SK-N-SH treated with all-trans-retinoic acid at 6 μM for 48 hours (cell line): ENCODE data around the gene EEFSEC.
A peak's percentile ranks its signal among the peaks of the same experiment; 100 is the strongest.

Experiments used
- ATAC-seq: fragments of 200-7000 bp; cut with Tn5 transposase; 3 replicates; pipeline ENCODE4 v1.9.1; 2020; ENCODE audit warnings: mild to moderate bottlenecking, moderate library complexity
- ARNTL ChIP-seq: fragments of 450-650 bp; formaldehyde crosslinking; IDR thresholded peaks from 2 replicates; pipeline ENCODE4 v1.5.0; 2020; ENCODE audit warnings: low read depth, mild to moderate bottlenecking, moderate library complexity, borderline replicate concordance
- BACH2 ChIP-seq: fragments of 250-450 bp; sonication (Bioruptor Pico); IDR thresholded peaks from 2 replicates; pipeline ENCODE4 v1.9.0; 2021; ENCODE audit warnings: mild to moderate bottlenecking, borderline replicate concordance
- CSDC2 ChIP-seq: fragments of 250-450 bp; sonication (Bioruptor Pico); IDR thresholded peaks from 2 replicates; pipeline ENCODE4 v1.5.0; 2020; ENCODE audit warnings: mild to moderate bottlenecking, moderate library complexity
- ESRRG ChIP-seq: fragments of 250-450 bp; sonication (Bioruptor Pico); IDR thresholded peaks from 2 replicates; pipeline ENCODE4 v1.6.1; 2021; ENCODE audit warnings: mild to moderate bottlenecking
- GLIS3 ChIP-seq: fragments of 250-450 bp; sonication (Bioruptor Pico); IDR thresholded peaks from 2 replicates; pipeline ENCODE4 v1.5.0; 2020; ENCODE audit warnings: mild to moderate bottlenecking, moderate library complexity
- ISL1 ChIP-seq: fragments of 250-450 bp; sonication (Bioruptor Pico); IDR thresholded peaks from 2 replicates; pipeline ENCODE4 v2.1.2; 2022; ENCODE audit warnings: mild to moderate bottlenecking, moderate library complexity
- OSR1 ChIP-seq: fragments of 250-450 bp; sonication (Bioruptor Pico); IDR thresholded peaks from 2 replicates; pipeline ENCODE4 v1.8.0; 2022; ENCODE audit warnings: moderate library complexity, mild to moderate bottlenecking, inconsistent platforms
- RARB ChIP-seq: fragments of 250-450 bp; sonication (Bioruptor Pico); IDR thresholded peaks from 2 replicates; pipeline ENCODE4 v1.8.0; 2021; ENCODE audit warnings: mild to moderate bottlenecking, moderate library complexity
- SNAI2 ChIP-seq: fragments of 250-450 bp; sonication (Bioruptor Pico); IDR thresholded peaks from 2 replicates; pipeline ENCODE4 v1.5.0; 2020; ENCODE audit warnings: mild to moderate bottlenecking, moderate library complexity
- TCF4 ChIP-seq: fragments of 250-450 bp; sonication (Bioruptor Pico); IDR thresholded peaks from 2 replicates; pipeline ENCODE4 v1.8.0; 2021; ENCODE audit warnings: mild to moderate bottlenecking, moderate library complexity, borderline replicate concordance
- TOX ChIP-seq: fragments of 250-450 bp; sonication (Bioruptor Pico); IDR thresholded peaks from 2 replicates; pipeline ENCODE4 v1.8.0; 2021; ENCODE audit warnings: mild to moderate bottlenecking, moderate library complexity, borderline replicate concordance
- ZC3H10 ChIP-seq: fragments of 250-450 bp; sonication (Bioruptor Pico); IDR thresholded peaks from 2 replicates; pipeline ENCODE4 v1.5.1; 2021; ENCODE audit warnings: mild to moderate bottlenecking, moderate library complexity
- ZFP3 ChIP-seq: fragments of 250-450 bp; sonication (Bioruptor Pico); IDR thresholded peaks from 2 replicates; pipeline ENCODE4 v1.5.0; 2020; ENCODE audit warnings: mild to moderate bottlenecking, moderate library complexity
- ZFP30 ChIP-seq: fragments of 450-650 bp; formaldehyde crosslinking; IDR thresholded peaks from 2 replicates; pipeline ENCODE4 v1.5.0; 2022; ENCODE audit warnings: mild to moderate bottlenecking, moderate library complexity
- ZNF565 ChIP-seq: fragments of 450-650 bp; formaldehyde crosslinking; conservative IDR thresholded peaks from 2 replicates; pipeline ENCODE4 v1.5.0; 2020; ENCODE audit warnings: low read depth, mild to moderate bottlenecking, moderate library complexity
- ZNF70 ChIP-seq: fragments of 450-650 bp; formaldehyde crosslinking; IDR thresholded peaks from 2 replicates; pipeline ENCODE4 v1.5.0; 2020; ENCODE audit warnings: mild to moderate bottlenecking, moderate library complexity
- ZNF8 ChIP-seq: fragments of 450-650 bp; formaldehyde crosslinking; IDR thresholded peaks from 2 replicates; pipeline ENCODE4 v1.5.0; 2020; ENCODE audit warnings: mild to moderate bottlenecking, moderate library complexity
- TF ChIP-seq, protein P1 (sequence below): fragments of 250-450 bp; sonication (Bioruptor Pico); IDR thresholded peaks from 2 replicates; pipeline ENCODE4 v1.8.0; 2021; ENCODE audit warnings: low read depth, mild to moderate bottlenecking, moderate library complexity, borderline replicate concordance
- TF ChIP-seq, protein P2 (sequence below): fragments of 250-450 bp; sonication (Bioruptor Pico); IDR thresholded peaks from 2 replicates; pipeline ENCODE4 v1.5.1; 2020; ENCODE audit warnings: low read depth, mild to moderate bottlenecking, moderate library complexity
- TF ChIP-seq, protein P3 (sequence below): fragments of 250-450 bp; sonication (Bioruptor Pico); IDR thresholded peaks from 2 replicates; pipeline ENCODE4 v1.5.0; 2020; ENCODE audit warnings: mild to moderate bottlenecking, moderate library complexity
- TF ChIP-seq, protein P4 (sequence below): fragments of 250-450 bp; sonication (Bioruptor Pico); IDR thresholded peaks from 2 replicates; pipeline ENCODE4 v1.8.0; 2020; ENCODE audit warnings: mild to moderate bottlenecking, moderate library complexity, borderline replicate concordance
- TF ChIP-seq, protein P5 (sequence below): fragments of 250-450 bp; sonication (Bioruptor Pico); IDR thresholded peaks from 2 replicates; pipeline ENCODE4 v1.5.1; 2021; ENCODE audit warnings: mild to moderate bottlenecking, moderate library complexity

Gene EEFSEC

DNA sequence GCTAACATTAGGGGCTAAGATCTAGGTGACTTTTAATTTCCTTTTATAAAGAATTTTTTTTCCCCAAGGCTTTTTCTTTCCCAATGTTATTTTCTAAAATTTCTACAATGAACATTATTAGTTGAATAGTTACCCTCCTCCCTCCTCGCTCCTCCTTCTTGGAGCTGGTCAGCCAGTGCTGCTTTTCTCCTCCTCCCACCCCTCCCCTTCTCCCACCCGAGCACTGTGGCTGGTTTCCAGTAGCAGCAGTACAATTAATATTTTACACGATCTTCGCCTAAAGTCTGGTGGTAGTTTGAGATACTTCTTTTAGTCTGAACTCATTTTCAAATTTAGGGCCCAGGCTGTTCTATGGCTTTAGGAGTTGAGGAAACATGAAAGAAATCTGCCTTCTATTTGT, 41.6 kb downstream of the EEFSEC start (continued):
- TF ChIP-seq GLIS3 (no peak), ZNF70 (CRISPR knock-in tag) (no peak), ARNTL (CRISPR knock-in tag) (no peak), RARB (CRISPR knock-in tag) (no peak), BACH2 (CRISPR knock-in tag) (no peak), CSDC2 (CRISPR knock-in tag) (no peak), ZC3H10 (CRISPR knock-in tag) (no peak)
- TF ChIP-seq, protein P1, sequence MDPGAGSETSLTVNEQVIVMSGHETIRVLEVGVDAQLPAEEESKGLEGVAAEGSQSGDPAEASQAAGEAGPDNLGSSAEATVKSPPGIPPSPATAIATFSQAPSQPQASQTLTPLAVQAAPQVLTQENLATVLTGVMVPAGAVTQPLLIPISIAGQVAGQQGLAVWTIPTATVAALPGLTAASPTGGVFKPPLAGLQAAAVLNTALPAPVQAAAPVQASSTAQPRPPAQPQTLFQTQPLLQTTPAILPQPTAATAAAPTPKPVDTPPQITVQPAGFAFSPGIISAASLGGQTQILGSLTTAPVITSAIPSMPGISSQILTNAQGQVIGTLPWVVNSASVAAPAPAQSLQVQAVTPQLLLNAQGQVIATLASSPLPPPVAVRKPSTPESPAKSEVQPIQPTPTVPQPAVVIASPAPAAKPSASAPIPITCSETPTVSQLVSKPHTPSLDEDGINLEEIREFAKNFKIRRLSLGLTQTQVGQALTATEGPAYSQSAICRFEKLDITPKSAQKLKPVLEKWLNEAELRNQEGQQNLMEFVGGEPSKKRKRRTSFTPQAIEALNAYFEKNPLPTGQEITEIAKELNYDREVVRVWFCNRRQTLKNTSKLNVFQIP (CRISPR knock-in tag), result no peak
- TF ChIP-seq, all 23 proteins: peak for 0

DNA sequence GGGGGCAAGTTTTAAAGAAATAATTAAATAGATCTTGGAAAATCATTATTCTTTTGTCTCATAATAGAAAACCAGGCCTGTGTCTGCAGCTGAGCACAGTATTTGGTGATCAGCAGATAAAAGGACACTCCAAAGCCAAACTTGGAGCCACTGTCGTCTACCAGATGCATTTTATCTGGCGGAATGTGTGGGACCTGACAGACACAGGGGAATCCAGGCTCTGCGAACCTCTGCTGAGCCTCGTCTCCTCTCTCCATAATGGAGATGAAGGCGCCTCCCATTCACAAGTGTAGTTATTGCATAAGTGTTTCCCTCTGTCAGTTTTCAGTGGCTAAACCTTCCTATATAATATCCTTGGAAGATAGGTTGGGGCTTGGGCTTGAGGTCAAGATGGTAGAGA, 42.1 kb downstream of the EEFSEC start:
- no peak; the same call in 2 of the 3 replicates for ATAC-seq
- TF ChIP-seq TCF4 (CRISPR knock-in tag) (peak; percentile 92), ZFP3 (no peak), TOX (no peak), ZNF565 (CRISPR knock-in tag) (no peak), SNAI2 (CRISPR knock-in tag) (no peak)
- TF ChIP-seq, protein P2, sequence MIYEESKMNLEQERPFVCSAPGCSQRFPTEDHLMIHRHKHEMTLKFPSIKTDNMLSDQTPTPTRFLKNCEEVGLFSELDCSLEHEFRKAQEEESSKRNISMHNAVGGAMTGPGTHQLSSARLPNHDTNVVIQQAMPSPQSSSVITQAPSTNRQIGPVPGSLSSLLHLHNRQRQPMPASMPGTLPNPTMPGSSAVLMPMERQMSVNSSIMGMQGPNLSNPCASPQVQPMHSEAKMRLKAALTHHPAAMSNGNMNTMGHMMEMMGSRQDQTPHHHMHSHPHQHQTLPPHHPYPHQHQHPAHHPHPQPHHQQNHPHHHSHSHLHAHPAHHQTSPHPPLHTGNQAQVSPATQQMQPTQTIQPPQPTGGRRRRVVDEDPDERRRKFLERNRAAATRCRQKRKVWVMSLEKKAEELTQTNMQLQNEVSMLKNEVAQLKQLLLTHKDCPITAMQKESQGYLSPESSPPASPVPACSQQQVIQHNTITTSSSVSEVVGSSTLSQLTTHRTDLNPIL (CRISPR knock-in tag), result no peak
- TF ChIP-seq, protein P3, sequence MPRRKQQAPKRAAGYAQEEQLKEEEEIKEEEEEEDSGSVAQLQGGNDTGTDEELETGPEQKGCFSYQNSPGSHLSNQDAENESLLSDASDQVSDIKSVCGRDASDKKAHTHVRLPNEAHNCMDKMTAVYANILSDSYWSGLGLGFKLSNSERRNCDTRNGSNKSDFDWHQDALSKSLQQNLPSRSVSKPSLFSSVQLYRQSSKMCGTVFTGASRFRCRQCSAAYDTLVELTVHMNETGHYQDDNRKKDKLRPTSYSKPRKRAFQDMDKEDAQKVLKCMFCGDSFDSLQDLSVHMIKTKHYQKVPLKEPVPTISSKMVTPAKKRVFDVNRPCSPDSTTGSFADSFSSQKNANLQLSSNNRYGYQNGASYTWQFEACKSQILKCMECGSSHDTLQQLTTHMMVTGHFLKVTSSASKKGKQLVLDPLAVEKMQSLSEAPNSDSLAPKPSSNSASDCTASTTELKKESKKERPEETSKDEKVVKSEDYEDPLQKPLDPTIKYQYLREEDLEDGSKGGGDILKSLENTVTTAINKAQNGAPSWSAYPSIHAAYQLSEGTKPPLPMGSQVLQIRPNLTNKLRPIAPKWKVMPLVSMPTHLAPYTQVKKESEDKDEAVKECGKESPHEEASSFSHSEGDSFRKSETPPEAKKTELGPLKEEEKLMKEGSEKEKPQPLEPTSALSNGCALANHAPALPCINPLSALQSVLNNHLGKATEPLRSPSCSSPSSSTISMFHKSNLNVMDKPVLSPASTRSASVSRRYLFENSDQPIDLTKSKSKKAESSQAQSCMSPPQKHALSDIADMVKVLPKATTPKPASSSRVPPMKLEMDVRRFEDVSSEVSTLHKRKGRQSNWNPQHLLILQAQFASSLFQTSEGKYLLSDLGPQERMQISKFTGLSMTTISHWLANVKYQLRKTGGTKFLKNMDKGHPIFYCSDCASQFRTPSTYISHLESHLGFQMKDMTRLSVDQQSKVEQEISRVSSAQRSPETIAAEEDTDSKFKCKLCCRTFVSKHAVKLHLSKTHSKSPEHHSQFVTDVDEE (CRISPR knock-in tag), result peak; percentile 42

DNA sequence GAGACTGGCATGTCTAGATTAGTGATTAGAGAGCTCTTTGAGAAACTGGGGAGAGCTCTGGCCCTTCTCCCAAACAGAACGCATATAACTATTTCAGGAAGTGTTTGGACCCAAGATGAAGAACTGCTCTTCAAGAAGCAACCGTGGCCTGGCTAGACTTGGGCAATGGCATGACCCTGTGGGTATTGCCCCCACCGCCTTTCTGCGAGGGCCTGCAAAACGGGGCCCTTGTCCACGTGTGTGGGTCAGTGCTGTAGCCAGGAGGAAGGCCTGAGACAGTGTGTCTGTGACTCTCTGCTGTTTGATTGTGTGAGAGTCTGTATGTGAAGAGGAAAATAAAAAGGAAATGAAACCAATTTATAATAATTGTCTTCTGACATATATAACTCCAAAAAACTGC, 42.5 kb downstream of the EEFSEC start:
- TF ChIP-seq ZC3H10 (CRISPR knock-in tag), result no peak
- TF ChIP-seq, all 23 proteins: peak for 0
- no peak for ATAC-seq

DNA sequence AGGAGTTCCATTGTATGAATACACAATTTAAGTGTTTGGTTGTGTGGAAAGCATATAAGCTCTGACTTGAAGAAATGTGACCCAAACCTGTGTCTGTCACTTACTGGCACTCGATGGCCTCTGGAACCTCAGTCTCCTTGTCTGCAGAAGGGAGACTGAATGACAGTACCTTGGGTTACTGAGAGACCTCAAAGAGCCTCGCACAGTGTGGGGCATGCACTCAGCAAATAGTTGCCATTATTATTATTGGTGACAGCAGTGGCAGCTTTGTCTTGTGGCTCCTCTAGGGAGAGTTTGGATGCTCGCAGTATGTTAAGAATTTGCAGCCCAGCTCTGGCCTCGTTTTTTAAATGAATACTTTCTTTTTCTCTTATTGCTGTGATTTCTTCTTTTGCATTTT, 43.4 kb downstream of the EEFSEC start:
- ATAC-seq, result no peak
- TF ChIP-seq ISL1 (CRISPR knock-in tag), result no peak
- TF ChIP-seq BACH2 (CRISPR knock-in tag), result no peak
- TF ChIP-seq RARB (CRISPR knock-in tag), result no peak
- TF ChIP-seq TCF4 (CRISPR knock-in tag), result no peak
- TF ChIP-seq ARNTL (CRISPR knock-in tag), result no peak

DNA sequence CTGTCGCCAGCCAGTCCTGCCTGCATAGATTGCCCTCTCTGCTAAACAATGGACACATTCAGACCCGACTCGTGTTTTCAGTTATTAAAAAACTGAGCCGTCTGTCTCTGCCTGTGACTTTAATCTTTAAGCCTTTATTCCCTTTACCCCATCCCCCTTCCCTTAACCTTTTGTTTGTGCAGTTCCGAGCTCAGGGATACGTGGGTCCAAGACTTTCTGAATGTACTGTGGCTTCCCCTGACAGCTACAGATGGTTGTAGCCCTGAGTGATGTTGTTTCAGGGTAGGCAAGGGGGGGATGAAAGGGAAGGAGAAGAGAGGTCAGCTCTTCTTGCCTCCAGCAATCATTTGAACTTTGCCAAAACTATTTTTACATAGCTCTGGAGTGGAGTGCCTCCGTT, 44.6 kb downstream of the EEFSEC start:
- ATAC-seq, result no peak
- no peak for TF ChIP-seq ESRRG (CRISPR knock-in tag)
- no peak for TF ChIP-seq ZNF565 (CRISPR knock-in tag)
- no peak for TF ChIP-seq ZNF70 (CRISPR knock-in tag)
- TF ChIP-seq ARNTL (CRISPR knock-in tag), result no peak
- TF ChIP-seq BACH2 (CRISPR knock-in tag), result no peak
- no peak for TF ChIP-seq ZNF8 (CRISPR knock-in tag)
- TF ChIP-seq, protein P4, sequence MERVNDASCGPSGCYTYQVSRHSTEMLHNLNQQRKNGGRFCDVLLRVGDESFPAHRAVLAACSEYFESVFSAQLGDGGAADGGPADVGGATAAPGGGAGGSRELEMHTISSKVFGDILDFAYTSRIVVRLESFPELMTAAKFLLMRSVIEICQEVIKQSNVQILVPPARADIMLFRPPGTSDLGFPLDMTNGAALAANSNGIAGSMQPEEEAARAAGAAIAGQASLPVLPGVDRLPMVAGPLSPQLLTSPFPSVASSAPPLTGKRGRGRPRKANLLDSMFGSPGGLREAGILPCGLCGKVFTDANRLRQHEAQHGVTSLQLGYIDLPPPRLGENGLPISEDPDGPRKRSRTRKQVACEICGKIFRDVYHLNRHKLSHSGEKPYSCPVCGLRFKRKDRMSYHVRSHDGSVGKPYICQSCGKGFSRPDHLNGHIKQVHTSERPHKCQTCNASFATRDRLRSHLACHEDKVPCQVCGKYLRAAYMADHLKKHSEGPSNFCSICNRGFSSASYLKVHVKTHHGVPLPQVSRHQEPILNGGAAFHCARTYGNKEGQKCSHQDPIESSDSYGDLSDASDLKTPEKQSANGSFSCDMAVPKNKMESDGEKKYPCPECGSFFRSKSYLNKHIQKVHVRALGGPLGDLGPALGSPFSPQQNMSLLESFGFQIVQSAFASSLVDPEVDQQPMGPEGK (CRISPR knock-in tag), result no peak
- TF ChIP-seq, protein P5, sequence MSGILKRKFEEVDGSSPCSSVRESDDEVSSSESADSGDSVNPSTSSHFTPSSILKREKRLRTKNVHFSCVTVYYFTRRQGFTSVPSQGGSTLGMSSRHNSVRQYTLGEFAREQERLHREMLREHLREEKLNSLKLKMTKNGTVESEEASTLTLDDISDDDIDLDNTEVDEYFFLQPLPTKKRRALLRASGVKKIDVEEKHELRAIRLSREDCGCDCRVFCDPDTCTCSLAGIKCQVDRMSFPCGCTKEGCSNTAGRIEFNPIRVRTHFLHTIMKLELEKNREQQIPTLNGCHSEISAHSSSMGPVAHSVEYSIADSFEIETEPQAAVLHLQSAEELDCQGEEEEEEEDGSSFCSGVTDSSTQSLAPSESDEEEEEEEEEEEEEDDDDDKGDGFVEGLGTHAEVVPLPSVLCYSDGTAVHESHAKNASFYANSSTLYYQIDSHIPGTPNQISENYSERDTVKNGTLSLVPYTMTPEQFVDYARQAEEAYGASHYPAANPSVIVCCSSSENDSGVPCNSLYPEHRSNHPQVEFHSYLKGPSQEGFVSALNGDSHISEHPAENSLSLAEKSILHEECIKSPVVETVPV (CRISPR knock-in tag), result no peak
- no peak for TF ChIP-seq ZFP3
- TF ChIP-seq TOX, result no peak
- no peak for TF ChIP-seq ZFP30 (CRISPR knock-in tag)
- TF ChIP-seq CSDC2 (CRISPR knock-in tag), result no peak
- TF ChIP-seq OSR1, result no peak
- no peak for TF ChIP-seq TCF4 (CRISPR knock-in tag)
- TF ChIP-seq, protein P2 (CRISPR knock-in tag), result no peak
- TF ChIP-seq, protein P1 (CRISPR knock-in tag), result no peak
